Stimulated activated CD8-positive, alpha-beta memory T cell treated with anti-CD3 and anti-CD28 coated beads, Interleukin-12 subunit alpha, Interleukin-12 subunit beta, amount 100 ng/mL, for 1 hour (primary cell): Measurements from ENCODE around the gene ZNF227.
"Not testable (repeated sequence)": the region's sequence is repeated elsewhere in the genome, so short reads cannot be mapped to it uniquely, and the experiment has no call there.

Experiments
- DNase-seq: peaks from one replicate; pipeline ENCODE4 v3.0.0-alpha.2; 2020; ENCODE audit warnings: low read depth

ZNF227 gene

GRCh38 chr19:44252332-44252731, 40.0 kb downstream of the ZNF227 start:
- DNase-seq, result not testable (repeated sequence)

GRCh38 chr19:44253392-44253791, 41.1 kb downstream of the ZNF227 start:
- DNase-seq, result not testable (repeated sequence)

GRCh38 chr19:44254496-44254895, 42.2 kb downstream of the ZNF227 start:
- no peak for DNase-seq

- no peak for DNase-seq
These were observed 43.5 kb downstream of the ZNF227 start for GRCh38 chr19:44255705-44256411.

GRCh38 chr19:44258136-44258535, 45.8 kb downstream of the ZNF227 start:
- DNase-seq, result no peak

GRCh38 chr19:44258835-44259413, 46.6 kb downstream of the ZNF227 start:
- DNase-seq, result no peak

- no peak for DNase-seq
These were observed 48.0 kb downstream of the ZNF227 start for GRCh38 chr19:44260343-44260681.

- no peak for DNase-seq
These were observed 48.5 kb downstream of the ZNF227 start for GRCh38 chr19:44260695-44261446.

GRCh38 chr19:44277331-44277730, 65.0 kb downstream of the ZNF227 start:
- no peak for DNase-seq

GRCh38 chr19:44278181-44278690, 65.9 kb downstream of the ZNF227 start:
- DNase-seq, result no peak

GRCh38 chr19:44280916-44281315, 68.6 kb downstream of the ZNF227 start:
- no peak for DNase-seq

- no peak for DNase-seq
These were observed 70.5 kb downstream of the ZNF227 start for GRCh38 chr19:44282846-44283245.

- DNase-seq, result no peak
These were observed 72.6 kb downstream of the ZNF227 start for GRCh38 chr19:44284968-44285367.
